Lower lobe of right lung (tissue), 2 donors: Measurements from ENCODE around the gene RANBP10. TPM values are rescaled to one million over a fixed set of nuclear protein-coding genes. Genes with fewer than 3 reads are reported as not detected.

ENCODE experiments used
- ATAC-seq, 2 donors: fragments of 200-7000 bp; cut with Tn5 transposase; one replicate each; pipeline ENCODE4 v1.9.1; 2020 to 2022; ENCODE audit warnings: mild to moderate bottlenecking in 2 of 2, moderate library complexity in 2 of 2
- DNase-seq: peaks from one replicate; pipeline ENCODE4 v3.0.0-alpha.2; 2020
- H3K27ac ChIP-seq: fragments of 200-600 bp; one replicate; pipeline ENCODE4 v1.8.0; 2022
- H3K27me3 ChIP-seq: fragments of 200-600 bp; one replicate; pipeline ENCODE4 v1.8.0; 2022; ENCODE audit warnings: low read depth
- H3K36me3 ChIP-seq: fragments of 200-600 bp; one replicate; pipeline ENCODE4 v1.8.0; 2022; ENCODE audit warnings: mild to moderate bottlenecking
- H3K4me1 ChIP-seq: fragments of 200-600 bp; one replicate; pipeline ENCODE4 v1.8.0; 2022
- H3K4me3 ChIP-seq: fragments of 200-600 bp; one replicate; pipeline ENCODE4 v1.8.0; 2022; ENCODE audit warnings: mild to moderate bottlenecking
- H3K9me3 ChIP-seq: fragments of 200-600 bp; one replicate; pipeline ENCODE4 v1.8.0; 2022
- intact Hi-C: fragments of 100-400 bp; cut with DNase I; formaldehyde crosslinking; loops from one replicate; pipeline ENCODE4 v1.11.0; 2022
- total RNA-seq: library from RNA; stranded (reverse); fragmentation: NEBNext Ultra II Directional; extraction: Animal tissue kit (Norgen Biotek cat#: 25700); gene quantifications from one replicate; pipeline ENCODE4 v1.2.1, GENCODE V29; 2021
- TF ChIP-seq, protein P1 (sequence below): fragments of 200-600 bp; IDR thresholded peaks from one replicate; pipeline ENCODE4 v1.8.0; 2022; ENCODE audit warnings: antibody characterized with exemption, mild to moderate bottlenecking
- donor health status: DM: no; HTN: yes; CAD: no; lungs with severe emphysema.

RANBP10 gene
- total RNA-seq, 1 donor from 2014 or later = 21.7 TPM

DNA sequence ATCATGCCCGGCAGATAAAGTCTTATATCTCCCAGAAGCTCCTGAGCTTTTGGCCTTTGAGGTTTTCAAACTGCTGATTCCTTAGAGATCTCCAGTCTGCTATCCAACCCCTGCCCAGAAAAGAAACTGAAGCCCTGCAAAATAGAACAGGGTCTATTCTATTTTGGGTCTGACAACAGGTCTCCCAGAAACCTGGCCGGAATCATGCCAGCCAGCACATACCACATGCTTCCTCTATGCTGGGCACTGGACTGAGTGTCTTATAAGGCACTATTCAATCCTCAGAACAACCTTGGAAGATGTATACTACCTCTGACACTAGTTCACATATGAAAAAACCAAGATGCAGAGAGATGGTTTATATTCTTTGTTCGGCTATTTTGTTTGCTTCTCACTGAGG, 66.0 kb downstream of the RANBP10 start:
- TF ChIP-seq, protein P1, sequence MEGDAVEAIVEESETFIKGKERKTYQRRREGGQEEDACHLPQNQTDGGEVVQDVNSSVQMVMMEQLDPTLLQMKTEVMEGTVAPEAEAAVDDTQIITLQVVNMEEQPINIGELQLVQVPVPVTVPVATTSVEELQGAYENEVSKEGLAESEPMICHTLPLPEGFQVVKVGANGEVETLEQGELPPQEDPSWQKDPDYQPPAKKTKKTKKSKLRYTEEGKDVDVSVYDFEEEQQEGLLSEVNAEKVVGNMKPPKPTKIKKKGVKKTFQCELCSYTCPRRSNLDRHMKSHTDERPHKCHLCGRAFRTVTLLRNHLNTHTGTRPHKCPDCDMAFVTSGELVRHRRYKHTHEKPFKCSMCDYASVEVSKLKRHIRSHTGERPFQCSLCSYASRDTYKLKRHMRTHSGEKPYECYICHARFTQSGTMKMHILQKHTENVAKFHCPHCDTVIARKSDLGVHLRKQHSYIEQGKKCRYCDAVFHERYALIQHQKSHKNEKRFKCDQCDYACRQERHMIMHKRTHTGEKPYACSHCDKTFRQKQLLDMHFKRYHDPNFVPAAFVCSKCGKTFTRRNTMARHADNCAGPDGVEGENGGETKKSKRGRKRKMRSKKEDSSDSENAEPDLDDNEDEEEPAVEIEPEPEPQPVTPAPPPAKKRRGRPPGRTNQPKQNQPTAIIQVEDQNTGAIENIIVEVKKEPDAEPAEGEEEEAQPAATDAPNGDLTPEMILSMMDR = no peak
- Histone ChIP-seq H3K27me3 (no peaks in the 10 kb centered on the region), H3K4me1 (no peaks in the 10 kb centered on the region), H3K4me3 (no peak overlapping the region), H3K27ac (no peak overlapping the region), H3K36me3 (peaks cover 63% of the 10 kb centered on the region), H3K9me3 (no peaks in the 10 kb centered on the region)
- intact Hi-C loops = no loop called here
- DNase-seq = no peak
- no peak for ATAC-seq

DNA sequence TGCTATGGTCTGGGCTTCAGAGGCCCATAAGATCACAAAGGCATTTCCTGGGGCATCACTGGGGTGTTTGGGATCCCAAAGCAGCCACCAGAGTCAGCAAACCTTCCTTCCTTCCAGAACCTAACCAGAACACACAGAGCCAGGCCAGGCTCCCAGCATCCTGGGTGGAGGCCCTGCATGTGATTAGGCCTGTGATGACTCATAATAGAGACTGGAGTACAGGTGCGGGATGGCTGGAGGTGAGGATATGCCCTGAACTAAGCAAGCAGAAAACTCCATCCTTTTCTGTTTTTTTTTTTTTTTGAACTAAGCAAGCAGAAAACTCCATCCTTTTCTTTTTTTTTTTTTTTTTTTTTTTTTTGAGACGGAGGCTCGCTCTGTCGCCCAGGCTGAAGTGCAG, 69.5 kb downstream of the RANBP10 start:
- intact Hi-C loops = no loop called here
- H3K4me1 ChIP-seq = no peaks in the 10 kb centered on the region
- H3K27ac ChIP-seq = no peak overlapping the region
- DNase-seq = no peak
- H3K9me3 ChIP-seq = no peaks in the 10 kb centered on the region
- H3K27me3 ChIP-seq = no peaks in the 10 kb centered on the region
- no peak overlapping the region for H3K4me3 ChIP-seq
- ATAC-seq = no peak
- TF ChIP-seq, protein P1 = no peak
- peaks cover 61% of the 10 kb centered on the region for H3K36me3 ChIP-seq

DNA sequence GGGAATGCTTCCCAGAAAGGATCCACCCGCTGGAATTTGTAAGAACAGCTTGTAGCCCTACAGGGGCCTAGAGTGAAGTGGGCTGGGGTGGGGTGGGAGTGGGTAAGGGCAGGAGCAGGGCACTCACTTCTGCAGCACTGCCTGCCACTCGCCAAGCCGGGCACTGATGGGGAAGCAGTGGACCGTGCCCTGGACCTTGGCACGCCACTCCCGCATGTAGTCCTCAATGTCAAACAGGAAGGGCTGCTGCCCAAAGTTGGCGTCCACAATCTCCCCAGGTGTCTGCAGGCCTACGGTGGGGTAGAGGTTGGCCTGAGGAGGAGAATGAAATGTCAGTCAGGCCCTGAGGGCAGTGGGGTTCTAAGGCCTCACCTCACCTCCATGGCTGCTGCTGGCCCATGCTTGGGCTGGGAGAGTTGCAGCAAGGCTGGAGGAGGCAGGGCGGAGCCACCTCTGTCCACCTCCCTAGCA, 71.6 kb downstream of the RANBP10 start:
- no peak for ATAC-seq
- Histone ChIP-seq H3K4me1 (no peaks in the 10 kb centered on the region), H3K27ac (no peak overlapping the region), H3K9me3 (no peaks in the 10 kb centered on the region), H3K36me3 (peaks cover 67% of the 10 kb centered on the region), H3K4me3 (no peak overlapping the region), H3K27me3 (no peaks in the 10 kb centered on the region)
- no peak for DNase-seq
- intact Hi-C loops = no loop called here
- TF ChIP-seq, protein P1 = no peak

DNA sequence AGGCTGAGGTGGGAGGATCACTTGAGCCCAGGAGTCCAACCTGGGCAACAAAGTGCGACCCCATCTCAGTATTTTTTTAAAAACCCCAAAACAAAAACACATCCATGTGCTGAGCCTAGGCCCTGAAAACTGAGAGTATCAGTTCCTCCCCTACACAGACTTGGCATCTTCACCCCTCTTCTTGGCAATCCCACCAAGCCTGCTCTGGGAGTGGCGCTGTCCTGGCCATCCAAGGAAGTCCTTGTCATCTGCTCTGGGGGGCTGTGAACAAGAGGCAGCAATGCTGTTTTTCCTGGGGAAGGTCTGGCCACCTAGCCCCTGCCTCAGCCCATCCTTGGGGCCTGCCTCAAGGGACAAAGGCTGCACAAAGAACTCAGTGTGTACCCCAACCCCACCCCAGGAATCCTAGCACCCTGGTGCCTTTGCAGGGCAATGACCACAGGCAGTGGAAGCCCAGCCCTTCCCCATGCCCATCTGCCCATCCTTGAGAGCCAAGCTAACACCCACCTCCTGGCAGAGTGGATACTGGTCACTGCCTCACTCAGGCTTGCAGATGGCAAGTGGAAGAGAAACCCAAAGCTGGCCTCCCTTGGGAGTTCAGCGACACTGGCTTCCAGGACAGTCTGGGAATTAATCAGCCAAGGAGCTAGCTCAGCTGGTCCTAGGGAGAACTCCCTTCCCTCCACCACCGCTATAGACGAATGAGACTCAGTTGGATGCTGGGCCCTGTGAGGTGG, 72.5 kb downstream of the RANBP10 start:
- TF ChIP-seq, protein P1 = no peak
- H3K27ac ChIP-seq = no peak overlapping the region
- H3K27me3 ChIP-seq = no peaks in the 10 kb centered on the region
- ATAC-seq (no peak), DNase-seq (peak; percentile 12)
- no peaks in the 10 kb centered on the region for H3K9me3 ChIP-seq
- H3K4me1 ChIP-seq = no peaks in the 10 kb centered on the region
- H3K36me3 ChIP-seq = peaks cover 67% of the 10 kb centered on the region
- intact Hi-C loops = no loop called here
- no peak overlapping the region for H3K4me3 ChIP-seq

DNA sequence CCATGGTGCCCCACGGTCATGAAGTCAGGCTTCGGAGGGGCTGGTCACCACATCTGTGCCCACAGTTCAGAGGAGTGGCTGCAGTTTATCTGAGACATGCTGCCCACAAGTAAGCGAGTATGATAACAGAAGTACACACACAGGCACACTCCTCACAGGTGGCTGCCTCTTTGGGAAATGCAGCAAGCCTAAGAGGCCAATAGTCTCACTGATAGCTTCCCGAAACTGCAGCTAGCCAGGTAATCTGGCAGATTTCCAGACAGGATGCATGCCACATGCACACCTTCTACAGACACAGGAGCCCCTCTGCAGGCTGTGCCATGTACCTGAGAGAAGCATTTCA, 74.6 kb downstream of the RANBP10 start:
- no peak overlapping the region for H3K4me3 ChIP-seq
- TF ChIP-seq, protein P1 = no peak
- no peaks in the 10 kb centered on the region for H3K9me3 ChIP-seq
- H3K36me3 ChIP-seq = peaks cover 79% of the 10 kb centered on the region
- H3K4me1 ChIP-seq = no peaks in the 10 kb centered on the region
- intact Hi-C loops = no loop called here
- no peak overlapping the region for H3K27ac ChIP-seq
- no peak for DNase-seq
- no peaks in the 10 kb centered on the region for H3K27me3 ChIP-seq
- no peak for ATAC-seq
